GM18519 (cell line): Measurements from ENCODE around the gene RARB.

Source experiments
- ATAC-seq: cut with Tn5 transposase; IDR thresholded peaks from one replicate; pipeline ENCODE4 v1.9.1; 2021; ENCODE audit warnings: mild to moderate bottlenecking, moderate library complexity; ENCODE audit not compliant: unreplicated experiment, low FRiP score

The RARB gene

GRCh38 chr3:25468866-25469319, 40.8 kb downstream of the RARB start:
- no peak for ATAC-seq

- ATAC-seq = no peak
Observed at GRCh38 chr3:25469558-25469957, 41.5 kb downstream of the RARB start.

GRCh38 chr3:25471081-25471768, 43.2 kb downstream of the RARB start:
- ATAC-seq = no peak

- ATAC-seq = no peak
Observed at GRCh38 chr3:25472153-25472552, 44.1 kb downstream of the RARB start.

- ATAC-seq = no peak
Observed at GRCh38 chr3:25472731-25473130, 44.7 kb downstream of the RARB start.

GRCh38 chr3:25473246-25473645, 45.2 kb downstream of the RARB start:
- ATAC-seq = no peak

GRCh38 chr3:25474052-25474451, 46.0 kb downstream of the RARB start:
- ATAC-seq = no peak

GRCh38 chr3:25476639-25477038, 48.6 kb downstream of the RARB start:
- ATAC-seq = no peak

GRCh38 chr3:25478211-25478757, 50.2 kb downstream of the RARB start:
- ATAC-seq = no peak

- no peak for ATAC-seq
Observed at GRCh38 chr3:25478964-25479726, 51.1 kb downstream of the RARB start.

GRCh38 chr3:25479727-25480010, 51.6 kb downstream of the RARB start:
- no peak for ATAC-seq

- ATAC-seq = no peak
Observed at GRCh38 chr3:25480811-25481210, 52.7 kb downstream of the RARB start.

GRCh38 chr3:25481386-25481785, 53.3 kb downstream of the RARB start:
- no peak for ATAC-seq

- no peak for ATAC-seq
Observed at GRCh38 chr3:25483456-25483855, 55.4 kb downstream of the RARB start.

- no peak for ATAC-seq
Observed at GRCh38 chr3:25485673-25486072, 57.6 kb downstream of the RARB start.

- no peak for ATAC-seq
Observed at GRCh38 chr3:25486932-25487331, 58.9 kb downstream of the RARB start.

GRCh38 chr3:25489858-25490593, 62.0 kb downstream of the RARB start:
- no peak for ATAC-seq

GRCh38 chr3:25493246-25493645, 65.2 kb downstream of the RARB start:
- ATAC-seq = no peak

GRCh38 chr3:25493786-25494185, 65.7 kb downstream of the RARB start:
- ATAC-seq = no peak

- no peak for ATAC-seq
Observed at GRCh38 chr3:25495304-25495703, 67.2 kb downstream of the RARB start.

GRCh38 chr3:25495726-25496253, 67.7 kb downstream of the RARB start:
- ATAC-seq = no peak
